Endometrial microvascular endothelial cells (primary cell): Measurements from ENCODE around the gene SEC63. TPM values are rescaled to one million over a fixed set of nuclear protein-coding genes. Genes with fewer than 3 reads are reported as not detected.
"Not testable (repeated sequence)": the region's sequence is repeated elsewhere in the genome, so short reads cannot be mapped to it uniquely, and the experiment has no call there.

Experiments
- in situ Hi-C: cut with HindIII; loops from 2 replicates; pipeline ENCODE4 v1.10.0; 2017; ENCODE audit warnings: low sequenced_read_pairs, low pct_unique_long_range_greater_than_20kb; ENCODE audit errors: inconsistent ontology term
- total RNA-seq: library from RNA; depleted of rRNA; stranded (reverse); fragments of >200 nt; gene quantifications from one replicate; pipeline ENCODE4 v1.2.3, GENCODE V29; 2015; ENCODE audit errors: inconsistent ontology term

Gene SEC63, protein sequence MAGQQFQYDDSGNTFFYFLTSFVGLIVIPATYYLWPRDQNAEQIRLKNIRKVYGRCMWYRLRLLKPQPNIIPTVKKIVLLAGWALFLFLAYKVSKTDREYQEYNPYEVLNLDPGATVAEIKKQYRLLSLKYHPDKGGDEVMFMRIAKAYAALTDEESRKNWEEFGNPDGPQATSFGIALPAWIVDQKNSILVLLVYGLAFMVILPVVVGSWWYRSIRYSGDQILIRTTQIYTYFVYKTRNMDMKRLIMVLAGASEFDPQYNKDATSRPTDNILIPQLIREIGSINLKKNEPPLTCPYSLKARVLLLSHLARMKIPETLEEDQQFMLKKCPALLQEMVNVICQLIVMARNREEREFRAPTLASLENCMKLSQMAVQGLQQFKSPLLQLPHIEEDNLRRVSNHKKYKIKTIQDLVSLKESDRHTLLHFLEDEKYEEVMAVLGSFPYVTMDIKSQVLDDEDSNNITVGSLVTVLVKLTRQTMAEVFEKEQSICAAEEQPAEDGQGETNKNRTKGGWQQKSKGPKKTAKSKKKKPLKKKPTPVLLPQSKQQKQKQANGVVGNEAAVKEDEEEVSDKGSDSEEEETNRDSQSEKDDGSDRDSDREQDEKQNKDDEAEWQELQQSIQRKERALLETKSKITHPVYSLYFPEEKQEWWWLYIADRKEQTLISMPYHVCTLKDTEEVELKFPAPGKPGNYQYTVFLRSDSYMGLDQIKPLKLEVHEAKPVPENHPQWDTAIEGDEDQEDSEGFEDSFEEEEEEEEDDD
- 15.5 TPM for total RNA-seq

- in situ Hi-C loops, result no loop called here
These were observed at the start of gene SEC63 for GRCh38 chr6:107957909-107958688. Gene SEC63, minus strand, starts transcription at chr6:107958208. Its CDS starts 199 bp downstream, at chr6:107958009.

GRCh38 chr6:108005961-108006360 is 48.0 kb upstream of the SEC63 start:
- in situ Hi-C loops, result no loop called here

DNA sequence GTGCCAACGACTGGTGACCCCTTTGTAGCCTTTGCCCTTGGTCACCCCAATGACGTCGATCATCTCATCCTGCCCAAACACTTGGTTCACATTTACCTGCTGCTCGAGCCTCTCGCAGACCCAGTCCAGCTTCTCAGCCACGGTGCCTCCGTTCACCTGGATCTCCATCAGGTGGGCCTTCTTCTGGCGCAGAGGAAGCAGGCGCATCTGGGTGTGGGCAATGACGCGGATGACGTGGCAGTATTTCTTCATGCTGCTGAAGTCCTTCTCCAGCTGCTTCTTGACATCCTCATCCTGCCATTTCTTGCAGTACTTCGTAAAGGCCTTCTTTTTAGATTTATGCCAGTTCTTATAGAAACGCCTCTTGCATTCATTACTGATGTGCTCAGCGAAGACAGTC is 46.9 kb upstream of the SEC63 start:
- in situ Hi-C loops, result no loop called here

GRCh38 chr6:108002365-108003221 is 44.6 kb upstream of the SEC63 start:
- in situ Hi-C loops, result no loop called here

- in situ Hi-C loops, result no loop called here
These were observed 43.8 kb upstream of the SEC63 start for GRCh38 chr6:108001696-108002231.

GRCh38 chr6:108000259-108000658 is 42.3 kb upstream of the SEC63 start:
- in situ Hi-C loops, result not testable (repeated sequence)

DNA sequence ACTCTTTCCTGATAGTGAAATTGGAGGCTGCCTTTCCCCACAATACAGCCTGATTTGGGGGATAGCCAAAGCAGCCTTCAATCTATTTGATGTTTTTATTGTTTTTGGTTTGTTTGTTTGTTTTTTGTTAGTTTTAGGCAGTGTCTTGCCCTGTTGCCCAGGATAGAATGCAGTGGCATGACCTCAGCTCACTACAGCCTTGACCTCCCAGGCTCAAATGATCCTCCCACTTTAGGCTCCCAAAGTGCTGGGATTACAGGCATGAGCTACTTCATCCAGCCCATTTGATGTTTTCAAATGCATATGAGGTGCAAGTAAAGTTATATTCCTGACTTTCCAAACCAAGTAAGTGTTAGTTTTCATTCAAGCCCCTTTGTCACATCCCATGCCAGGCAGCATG is 41.3 kb upstream of the SEC63 start:
- in situ Hi-C loops, result no loop called here

DNA sequence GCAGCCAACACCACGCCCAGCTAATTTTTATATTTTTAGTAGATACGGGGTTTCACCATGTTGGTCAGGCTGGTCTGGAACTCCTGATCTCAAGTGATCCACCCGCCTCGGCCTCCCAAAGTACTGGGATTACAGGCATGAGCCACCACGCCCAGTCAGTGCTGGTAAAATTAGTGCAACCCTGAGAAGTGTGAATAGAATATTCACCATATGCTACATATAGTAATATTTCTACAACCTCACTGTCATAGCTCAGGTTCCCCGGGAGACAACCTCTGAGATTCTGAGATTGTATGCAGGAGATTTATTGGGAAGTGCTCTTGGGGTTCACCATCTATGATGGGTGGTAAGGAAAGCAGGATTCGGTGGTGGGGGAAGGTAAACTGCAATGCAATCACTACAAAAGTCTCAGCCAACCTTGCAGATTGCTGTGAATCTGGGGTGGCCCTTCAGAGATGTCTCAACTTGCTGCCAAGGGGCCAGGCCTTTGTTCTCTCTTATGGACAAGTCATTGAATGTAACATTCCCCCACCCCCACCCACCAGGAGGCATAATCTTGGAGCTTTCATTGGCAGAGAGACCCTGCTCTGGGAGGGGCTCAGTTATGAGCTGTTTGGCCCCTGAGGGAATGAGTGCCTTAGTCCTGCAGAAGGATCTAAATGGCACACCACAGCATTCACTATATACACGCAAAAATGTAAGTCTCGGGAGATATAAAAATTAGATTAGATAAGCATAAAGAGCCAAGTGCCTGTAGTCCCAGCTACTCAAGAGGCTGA is 34.0 kb upstream of the SEC63 start:
- in situ Hi-C loops, result no loop called here

DNA sequence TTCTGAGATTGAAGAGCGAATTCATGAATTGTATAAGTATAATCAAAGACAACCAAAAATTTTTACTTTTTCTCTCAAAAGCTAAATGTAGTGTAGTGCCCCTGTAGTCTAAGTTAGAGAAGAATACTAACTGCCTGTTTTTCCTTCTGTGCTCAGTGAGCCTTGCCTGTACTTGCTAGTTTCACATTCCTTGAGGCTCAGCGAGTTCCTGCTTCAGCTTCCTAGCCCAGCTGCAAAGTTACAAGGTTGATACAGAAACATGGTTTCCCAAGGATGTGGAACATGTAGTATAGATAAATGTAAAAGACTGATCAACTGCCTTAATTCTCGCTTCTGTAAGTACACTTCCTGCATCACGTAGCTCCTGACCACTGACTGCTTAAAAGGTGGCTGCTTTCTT is 33.1 kb upstream of the SEC63 start:
- in situ Hi-C loops, result no loop called here

DNA sequence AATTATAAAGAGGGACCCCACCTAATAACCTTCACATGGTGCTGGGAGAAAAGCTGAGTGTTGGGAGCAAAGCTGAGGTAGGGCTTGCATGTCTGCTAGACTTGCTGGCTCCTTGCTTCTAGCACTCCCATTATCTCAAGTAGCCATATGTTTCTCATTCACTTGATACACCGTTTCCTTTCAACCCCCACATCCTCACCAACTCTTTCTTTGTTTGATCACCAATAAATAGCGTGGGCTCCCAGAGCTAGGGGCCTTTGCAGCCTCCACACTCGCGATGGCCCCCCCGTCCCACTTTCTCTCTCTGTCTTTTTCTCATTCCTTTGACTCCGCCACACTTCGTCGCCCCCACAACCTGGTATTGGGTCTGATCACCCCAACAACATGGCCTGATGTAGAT is 32.6 kb upstream of the SEC63 start:
- in situ Hi-C loops, result not testable (repeated sequence)

DNA sequence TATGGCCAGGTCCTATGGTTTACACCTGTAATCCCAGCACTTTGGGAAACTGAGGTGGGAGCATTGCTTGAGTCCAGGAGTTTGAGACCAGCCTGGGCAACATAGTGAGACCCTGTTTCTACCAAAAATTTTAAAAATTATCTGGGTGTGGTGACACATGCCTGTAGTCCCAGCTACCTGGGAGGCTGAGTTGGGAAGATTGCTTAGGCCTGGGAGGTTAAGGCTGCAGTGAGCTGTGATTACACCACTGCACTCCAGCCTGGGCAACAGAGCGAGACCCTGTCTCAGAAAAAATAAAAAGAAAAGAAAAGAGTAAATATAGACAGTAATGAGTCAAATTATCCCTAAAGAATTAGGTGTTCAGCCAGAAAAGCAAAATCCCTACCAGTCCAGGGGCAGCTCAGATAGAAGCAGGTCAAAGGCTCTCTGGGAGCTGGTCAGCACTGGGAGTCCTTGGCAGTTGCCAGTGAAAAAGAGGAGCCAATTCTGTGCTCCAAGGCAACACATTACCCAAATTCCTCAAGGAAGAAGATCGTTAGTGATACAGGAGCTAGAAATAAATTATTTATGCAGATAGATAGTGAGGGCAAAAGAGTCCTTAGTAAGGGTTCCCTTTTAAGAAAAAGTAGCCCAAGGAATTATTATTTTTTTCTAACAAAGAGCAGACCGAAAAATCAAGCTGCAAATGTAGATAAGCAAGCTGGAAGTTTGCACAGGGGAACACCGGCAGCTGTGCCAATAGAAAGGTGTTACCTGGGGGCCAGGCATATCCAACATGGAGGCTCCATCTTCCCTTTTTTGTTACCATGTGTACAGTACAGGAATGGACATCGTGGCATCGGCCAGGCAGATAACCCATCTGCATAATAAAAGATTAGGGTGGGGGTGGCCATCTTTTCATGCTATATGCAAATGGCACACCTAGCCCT is 31.4 kb upstream of the SEC63 start:
- in situ Hi-C loops, result no loop called here

DNA sequence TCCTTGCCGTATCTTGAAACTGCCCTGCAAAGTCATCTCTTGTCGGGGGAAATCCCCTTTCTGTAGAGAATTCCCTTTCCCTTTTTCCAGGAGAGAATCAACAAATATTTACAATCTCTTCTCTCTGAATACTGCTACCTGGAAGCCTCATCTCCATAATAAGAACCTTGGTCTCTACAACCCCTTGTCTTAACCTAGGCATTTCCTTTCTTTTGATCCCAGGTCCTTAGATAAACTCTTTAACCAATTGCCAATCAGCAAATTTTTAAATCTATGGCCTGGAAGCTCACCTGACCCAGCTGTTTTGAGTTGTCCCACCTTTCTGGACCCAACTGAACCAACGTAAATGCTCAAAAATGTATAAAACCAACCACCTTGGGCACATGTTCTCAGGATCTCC is 30.6 kb upstream of the SEC63 start:
- in situ Hi-C loops, result no loop called here

DNA sequence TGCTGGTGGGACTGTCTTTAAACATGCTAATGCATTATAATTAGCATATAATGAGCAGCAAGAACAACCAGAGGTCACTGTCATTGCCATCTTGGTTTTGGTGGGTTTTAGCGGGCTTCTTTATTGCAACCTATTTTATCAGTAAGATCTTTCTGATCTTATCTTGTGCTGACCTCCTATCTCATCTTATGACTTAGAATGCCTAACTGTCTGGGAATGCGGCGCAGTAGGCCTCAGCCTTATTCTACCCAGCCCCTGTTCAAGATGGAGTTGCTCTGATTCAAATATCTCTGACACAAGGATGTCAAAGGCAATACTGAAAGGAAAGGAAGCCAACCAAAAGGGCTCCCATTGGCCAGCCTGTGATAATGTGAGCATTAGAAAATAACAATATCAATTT is 29.8 kb upstream of the SEC63 start:
- in situ Hi-C loops, result no loop called here

GRCh38 chr6:107985701-107986100 is 27.7 kb upstream of the SEC63 start:
- in situ Hi-C loops, result no loop called here

DNA sequence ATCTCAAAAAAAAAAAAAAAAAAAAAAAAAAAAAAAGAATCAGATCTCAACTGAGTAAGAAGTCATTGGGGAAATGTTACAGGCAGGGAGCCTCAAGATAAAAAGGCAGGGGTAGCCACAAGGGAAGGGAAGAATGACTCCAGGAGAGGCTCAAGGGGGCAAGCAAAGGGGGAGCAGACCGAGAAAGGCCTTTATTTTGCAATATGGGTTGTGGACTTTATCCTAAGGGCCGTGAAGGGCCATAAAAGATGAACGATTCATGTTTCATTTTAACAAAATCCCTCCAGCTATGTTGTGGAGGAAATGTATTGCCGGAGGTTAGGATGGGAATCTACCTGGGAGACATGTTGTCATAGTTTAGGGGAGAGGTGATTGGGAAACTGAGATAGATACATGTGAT is 25.8 kb upstream of the SEC63 start:
- in situ Hi-C loops, result no loop called here

DNA sequence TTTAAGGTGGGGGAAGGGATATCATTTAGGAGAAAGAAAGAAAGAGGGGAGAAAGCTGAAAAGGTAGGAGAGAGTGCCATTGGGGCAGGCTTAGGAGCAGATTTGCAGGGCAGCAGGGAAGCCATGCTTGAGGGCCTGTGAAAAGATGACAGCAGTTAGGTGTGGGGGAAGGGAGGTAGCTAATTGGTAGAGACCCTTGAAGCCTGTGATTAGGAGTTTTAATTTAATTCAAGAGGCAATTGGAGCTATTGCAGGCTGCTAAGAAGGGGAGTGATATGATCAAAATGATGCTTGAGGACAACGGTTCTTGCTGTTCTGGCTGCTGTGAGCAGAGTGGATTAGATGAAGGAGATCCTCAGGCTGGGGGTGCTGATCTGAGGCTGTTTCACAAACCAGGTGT is 24.5 kb upstream of the SEC63 start:
- in situ Hi-C loops, result no loop called here

GRCh38 chr6:107981695-107982094 is 23.7 kb upstream of the SEC63 start:
- in situ Hi-C loops, result no loop called here
